ENCODE data around the gene MINK1. TPM values are rescaled to one million over a fixed set of nuclear protein-coding genes. Genes with fewer than 3 reads are reported as not detected.

The MINK1 gene
- total and polyA plus RNA-seq, 5 donors = 31.1 to 54.7 (median 48.8) TPM

DNA sequence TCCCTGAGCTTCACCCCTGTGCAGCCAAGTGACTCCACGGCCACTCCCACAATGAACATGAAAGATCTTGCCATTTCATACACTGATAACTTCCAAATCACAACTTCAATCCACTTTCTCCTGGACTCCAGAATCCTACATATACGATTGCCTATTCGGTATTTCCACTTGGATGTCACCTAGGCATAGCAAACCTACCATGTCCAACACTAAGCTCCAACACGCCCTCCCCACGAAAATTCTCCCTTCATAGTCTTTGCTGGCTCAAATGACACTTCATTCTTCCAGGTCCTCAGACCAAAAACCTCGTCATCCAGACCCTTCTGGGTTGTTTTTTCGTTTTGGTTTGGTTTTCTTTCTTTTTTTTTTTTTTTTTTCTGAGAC is 42.4 kb upstream of the MINK1 start:
- intact Hi-C loops (cut with DNase I) = loop anchor here in 1 of 4 donors (10.0 kb wide), 1 partner anchor 94 kb away; no protein-coding TSS in a partner anchor
- DNase-seq (peak in 1 of 3 donors; percentile 2), ATAC-seq (no peak)
- Histone ChIP-seq H3K4me3 (ENCODE audit: low read length) (peak overlapping the region; percentile 59), H3K27ac (ENCODE audit: low read length) (peak overlapping the region; percentile 85), H3K4me1 (ENCODE audit: control insufficient read depth, insufficient read depth, low read length) (no peaks in the 10 kb centered on the region), H3K9me3 (ENCODE audit: control insufficient read depth, low read length) (no peaks in the 10 kb centered on the region), H3K27me3 (ENCODE audit: control insufficient read depth, insufficient read depth) (no peaks in the 10 kb centered on the region)
- 54% methylated on average over 7 of the region's 7 CpGs for WGBS

- no peak overlapping the region for H3K4me3 ChIP-seq (ENCODE audit: low read length)
- 90% methylated on average over 1 of the region's 1 CpG for WGBS
- intact Hi-C loops (cut with DNase I) = loop anchor here in 1 of 4 donors (10.0 kb wide), 1 partner anchor 90 kb away; no protein-coding TSS in a partner anchor
Observed at GRCh38 chr17:4795168-4795567, 38.0 kb upstream of the MINK1 start.

DNA sequence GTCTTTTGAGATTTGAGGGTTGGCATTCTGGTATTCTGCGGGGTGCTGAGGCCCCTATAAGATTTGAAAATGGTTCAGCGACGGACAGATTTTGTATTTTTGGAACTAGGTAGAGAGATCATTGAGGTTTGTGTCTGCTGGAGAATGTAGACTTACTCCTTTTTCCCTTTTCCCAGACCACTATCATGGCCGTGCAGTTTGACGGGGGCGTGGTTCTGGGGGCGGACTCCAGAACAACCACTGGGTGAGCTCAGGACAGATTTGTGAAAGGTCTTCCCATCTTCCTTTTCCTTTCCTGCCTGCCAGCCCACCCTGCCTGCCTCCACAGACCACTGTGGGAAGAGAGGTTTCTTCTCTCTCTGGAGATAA is 36.6 kb upstream of the MINK1 start:
- ATAC-seq (peak; percentile 30 to 55), DNase-seq (peak in 1 of 3 donors; percentile 63)
- no peaks in the 10 kb centered on the region for H3K9me3 ChIP-seq (ENCODE audit: control insufficient read depth, low read length)
- 1% methylated on average over 7 of the region's 7 CpGs for WGBS
- H3K4me1 ChIP-seq (ENCODE audit: control insufficient read depth, insufficient read depth, low read length) = no peaks in the 10 kb centered on the region
- H3K4me3 ChIP-seq (ENCODE audit: low read length) = peak overlapping the region; percentile 53
- intact Hi-C loops (cut with DNase I) = loop anchor here in 1 of 4 donors (10.0 kb wide), 1 partner anchor 88 kb away; no protein-coding TSS in a partner anchor
- H3K27ac ChIP-seq (ENCODE audit: low read length) = peak overlapping the region; percentile 21
- H3K27me3 ChIP-seq (ENCODE audit: control insufficient read depth, insufficient read depth) = no peaks in the 10 kb centered on the region

More at GRCh38 chr17:4795168-4795567, 38.0 kb upstream of the MINK1 start:
- ATAC-seq (no peak), DNase-seq (no peak)
- Histone ChIP-seq H3K9me3 (ENCODE audit: control insufficient read depth, low read length) (no peaks in the 10 kb centered on the region), H3K27me3 (ENCODE audit: control insufficient read depth, insufficient read depth) (no peaks in the 10 kb centered on the region), H3K4me1 (ENCODE audit: control insufficient read depth, insufficient read depth, low read length) (no peaks in the 10 kb centered on the region), H3K27ac (ENCODE audit: low read length) (no peak overlapping the region)

- no peaks in the 10 kb centered on the region for H3K27me3 ChIP-seq (ENCODE audit: control insufficient read depth, insufficient read depth)
- H3K27ac ChIP-seq (ENCODE audit: low read length) = no peak overlapping the region
- no peaks in the 10 kb centered on the region for H3K9me3 ChIP-seq (ENCODE audit: control insufficient read depth, low read length)
- H3K4me1 ChIP-seq (ENCODE audit: control insufficient read depth, insufficient read depth, low read length) = no peaks in the 10 kb centered on the region
- DNase-seq (peak in 1 of 3 donors; percentile 7), ATAC-seq (no peak)
- no peak overlapping the region for H3K4me3 ChIP-seq (ENCODE audit: low read length)
- intact Hi-C loops (cut with DNase I) = no loop called here
- WGBS = 81% methylated on average over 10 of the region's 10 CpGs
Observed at GRCh38 chr17:4800462-4801196, 32.5 kb upstream of the MINK1 start.

DNA sequence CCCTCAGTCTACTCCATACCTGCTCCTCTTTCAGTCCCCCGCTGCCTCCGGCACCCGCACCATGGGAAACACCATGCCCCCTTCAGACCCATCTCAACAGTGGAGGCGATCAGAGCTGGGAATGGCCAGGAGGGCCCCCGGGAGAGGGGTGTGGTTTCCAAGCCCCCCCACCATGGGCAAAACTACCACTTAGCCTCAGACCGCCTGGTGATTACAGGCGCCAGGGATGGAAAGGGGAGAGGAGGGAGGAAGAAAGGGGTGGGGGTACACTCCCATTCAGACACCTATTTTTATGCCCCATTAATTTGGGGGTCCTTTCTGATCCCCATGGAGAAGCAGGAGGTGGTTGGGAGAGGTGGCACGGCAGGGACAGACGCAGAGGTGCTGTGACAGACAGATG is 30.9 kb upstream of the MINK1 start, which contains the start of gene C17orf114:
TSS of gene C17orf114 (minus strand) at position 101 of the 400 bp plus-strand sequence.
- no peak within 1 kb of the TSS for H3K4me3 ChIP-seq (ENCODE audit: low read length)
- ATAC-seq (no peak), DNase-seq (peak in 1 of 3 donors; percentile 34)
- H3K4me1 ChIP-seq (ENCODE audit: control insufficient read depth, insufficient read depth, low read length) = no peaks in the 10 kb centered on the region
- no peaks in the 10 kb centered on the region for H3K9me3 ChIP-seq (ENCODE audit: control insufficient read depth, low read length)
- intact Hi-C loops (cut with DNase I) = no loop called here
- no peaks in the 10 kb centered on the region for H3K27me3 ChIP-seq (ENCODE audit: control insufficient read depth, insufficient read depth)
- 75% methylated on average over 9 of the region's 9 CpGs for WGBS
- no peak within 1 kb of the TSS for H3K27ac ChIP-seq (ENCODE audit: low read length)

- Histone ChIP-seq H3K27me3 (ENCODE audit: control insufficient read depth, insufficient read depth) (no peaks in the 10 kb centered on the region), H3K4me3 (ENCODE audit: low read length) (peak overlapping the region; percentile 96), H3K4me1 (ENCODE audit: control insufficient read depth, insufficient read depth, low read length) (peaks cover 7% of the 10 kb centered on the region), H3K27ac (ENCODE audit: low read length) (no peak overlapping the region), H3K9me3 (ENCODE audit: control insufficient read depth, low read length) (no peaks in the 10 kb centered on the region)
- 3% methylated on average over 16 of the region's 16 CpGs for WGBS
- ATAC-seq = no peak
- intact Hi-C loops (cut with DNase I) = no loop called here
- no peak for DNase-seq
Observed at GRCh38 chr17:4806456-4806776, 26.7 kb upstream of the MINK1 start.

DNA sequence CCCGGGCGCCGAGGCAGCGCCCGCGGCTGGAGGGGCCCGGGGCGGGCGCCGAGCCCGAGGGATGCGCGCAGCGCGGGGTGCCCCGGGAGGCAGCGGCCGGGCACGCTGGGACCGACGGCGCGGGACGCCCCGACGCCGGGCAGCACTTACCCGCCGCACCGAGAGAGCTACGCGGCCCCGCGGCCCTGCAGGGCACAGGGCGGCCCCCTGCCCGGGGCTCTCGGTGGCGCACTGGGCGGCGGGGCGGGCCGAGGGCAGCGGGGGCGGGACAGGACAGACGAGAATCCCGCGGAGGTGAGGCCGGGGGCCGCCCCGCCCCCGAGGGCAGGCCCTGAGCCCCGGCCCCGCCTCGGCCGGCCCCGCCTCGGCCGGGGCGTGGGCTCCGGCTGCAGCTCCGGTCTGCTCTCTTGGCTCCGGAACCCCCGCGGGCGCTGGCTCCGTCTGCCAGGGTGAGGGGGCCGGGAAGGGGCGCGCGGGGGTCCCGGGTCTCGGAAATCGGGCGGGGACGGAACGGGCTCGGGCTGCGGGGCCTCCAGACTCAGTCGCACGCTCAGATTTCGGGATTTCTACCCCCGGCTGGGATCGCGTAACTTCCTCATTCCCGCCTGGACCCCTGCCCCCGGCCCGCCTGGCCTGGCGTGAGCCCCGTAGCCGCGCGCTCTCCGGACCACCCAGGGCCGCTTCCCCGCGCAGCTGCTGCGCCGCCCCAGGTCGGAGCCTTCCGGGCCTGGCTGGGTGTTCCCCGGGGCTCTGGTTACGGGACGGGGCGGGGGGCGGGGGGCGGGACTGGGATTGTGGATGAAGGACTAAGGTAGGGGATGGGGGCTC is 26.1 kb upstream of the MINK1 start, which contains the start of gene PLD2:
TSS of gene PLD2 (plus strand) at position 376 of the 828 bp plus-strand sequence. CDS start 621 bp downstream, outside the sequence.
- under 1% methylated on average over 106 of the region's 106 CpGs for WGBS
- no peaks in the 10 kb centered on the region for H3K9me3 ChIP-seq (ENCODE audit: control insufficient read depth, low read length)
- H3K27me3 ChIP-seq (ENCODE audit: control insufficient read depth, insufficient read depth) = no peaks in the 10 kb centered on the region
- peak within 1 kb of the TSS; percentile 18 for H3K27ac ChIP-seq (ENCODE audit: low read length)
- peak within 1 kb of the TSS; percentile 96 for H3K4me3 ChIP-seq (ENCODE audit: low read length)
- peak; percentile 98 for ATAC-seq
- intact Hi-C loops (cut with DNase I) = no loop called here
- peaks cover 7% of the 10 kb centered on the region for H3K4me1 ChIP-seq (ENCODE audit: control insufficient read depth, insufficient read depth, low read length)
- peak; percentile 87 to 96 (median 95) for DNase-seq

GRCh38 chr17:4807605-4808377 is 25.3 kb upstream of the MINK1 start:
- peak; percentile 5 to 21 for ATAC-seq
- DNase-seq = peak in 2 of 3 donors; percentile 53 to 69
- no peak overlapping the region for H3K27ac ChIP-seq (ENCODE audit: low read length)
- peak overlapping the region; percentile 96 for H3K4me3 ChIP-seq (ENCODE audit: low read length)
- no peaks in the 10 kb centered on the region for H3K27me3 ChIP-seq (ENCODE audit: control insufficient read depth, insufficient read depth)
- H3K9me3 ChIP-seq (ENCODE audit: control insufficient read depth, low read length) = no peaks in the 10 kb centered on the region
- 34% methylated on average over 32 of the region's 32 CpGs for WGBS
- intact Hi-C loops (cut with DNase I) = no loop called here
- H3K4me1 ChIP-seq (ENCODE audit: control insufficient read depth, insufficient read depth, low read length) = peaks cover 7% of the 10 kb centered on the region

GRCh38 chr17:4808378-4808767 is 24.8 kb upstream of the MINK1 start:
- intact Hi-C loops (cut with DNase I) = no loop called here
- Histone ChIP-seq H3K9me3 (ENCODE audit: control insufficient read depth, low read length) (no peaks in the 10 kb centered on the region), H3K27ac (ENCODE audit: low read length) (no peak overlapping the region), H3K27me3 (ENCODE audit: control insufficient read depth, insufficient read depth) (no peaks in the 10 kb centered on the region), H3K4me3 (ENCODE audit: low read length) (no peak overlapping the region), H3K4me1 (ENCODE audit: control insufficient read depth, insufficient read depth, low read length) (peaks cover 7% of the 10 kb centered on the region)
- peak; percentile 59 to 87 (median 83) for DNase-seq
- ATAC-seq = peak; percentile 14 to 28
- 43% methylated on average over 6 of the region's 6 CpGs for WGBS

DNA sequence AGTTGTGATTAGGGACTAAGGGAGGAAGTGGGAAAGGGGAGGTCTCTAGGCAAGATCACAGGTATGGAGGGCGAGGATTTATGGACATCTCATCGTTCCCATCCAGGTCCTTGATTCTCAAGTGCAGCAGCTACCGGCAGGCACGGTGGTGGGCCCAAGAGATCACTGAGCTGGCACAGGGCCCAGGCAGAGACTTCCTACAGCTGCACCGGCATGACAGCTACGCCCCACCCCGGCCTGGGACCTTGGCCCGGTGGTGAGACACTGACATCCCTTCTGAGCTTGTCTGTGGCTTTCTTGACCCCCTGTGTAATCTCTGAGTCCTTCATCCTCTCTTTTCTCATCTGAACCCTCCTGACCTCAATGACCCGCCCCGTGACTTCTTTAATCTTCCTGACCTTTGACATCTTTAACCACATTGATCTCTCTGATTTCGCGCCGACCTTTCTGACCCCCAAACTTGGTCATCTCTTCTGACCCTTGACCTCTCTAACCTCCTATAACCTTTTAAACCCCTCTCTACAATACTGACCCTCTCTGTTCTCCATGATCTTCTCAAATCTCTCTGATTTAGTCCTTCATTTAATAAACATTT is 22.3 kb upstream of the MINK1 start:
- no peaks in the 10 kb centered on the region for H3K27me3 ChIP-seq (ENCODE audit: control insufficient read depth, insufficient read depth)
- H3K4me1 ChIP-seq (ENCODE audit: control insufficient read depth, insufficient read depth, low read length) = peaks cover 7% of the 10 kb centered on the region
- 62% methylated on average over 13 of the region's 13 CpGs for WGBS
- no peak overlapping the region for H3K27ac ChIP-seq (ENCODE audit: low read length)
- intact Hi-C loops (cut with DNase I) = no loop called here
- ATAC-seq = no peak
- peak in 1 of 3 donors; percentile 61 for DNase-seq
- H3K4me3 ChIP-seq (ENCODE audit: low read length) = no peak overlapping the region
- H3K9me3 ChIP-seq (ENCODE audit: control insufficient read depth, low read length) = no peaks in the 10 kb centered on the region
